GM12875 (cell line): ENCODE results near the gene ACTL9.

ENCODE experiments used
- H3K4me3 ChIP-seq: one replicate; pipeline ENCODE4 v1.5.1; 2011; ENCODE audit warnings: low read depth, low read length, control low read depth
- TF ChIP-seq, protein P1 (sequence below): IDR thresholded peaks from 2 replicates; pipeline ENCODE4 v1.5.1; 2011; ENCODE audit warnings: low read depth, mild to moderate bottlenecking, control low read depth, inconsistent platforms, low read length, moderate library complexity, borderline replicate concordance; ENCODE audit not compliant: insufficient read depth

Gene ACTL9

DNA sequence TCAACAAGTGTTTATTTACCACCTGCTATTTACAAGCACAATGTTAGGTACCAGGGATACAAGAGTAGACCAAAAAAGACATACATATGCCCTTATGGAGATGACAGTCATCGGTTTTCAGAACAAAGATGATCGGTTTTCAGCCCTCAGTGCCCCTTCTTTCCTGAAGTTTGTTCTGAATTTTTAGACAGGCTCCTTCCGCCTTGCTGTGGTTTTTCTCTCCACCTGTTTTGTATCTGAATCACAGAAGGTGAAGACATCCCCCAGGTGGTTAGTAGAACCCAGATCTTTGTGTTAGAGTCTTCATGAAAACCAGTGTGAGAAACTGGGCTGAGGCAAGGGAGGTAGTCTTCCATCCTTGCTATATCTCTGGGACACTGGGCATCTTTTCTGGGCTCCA lies 23.5 kb downstream of the ACTL9 start:
- H3K4me3 ChIP-seq = no peak overlapping the region
- TF ChIP-seq, protein P1, sequence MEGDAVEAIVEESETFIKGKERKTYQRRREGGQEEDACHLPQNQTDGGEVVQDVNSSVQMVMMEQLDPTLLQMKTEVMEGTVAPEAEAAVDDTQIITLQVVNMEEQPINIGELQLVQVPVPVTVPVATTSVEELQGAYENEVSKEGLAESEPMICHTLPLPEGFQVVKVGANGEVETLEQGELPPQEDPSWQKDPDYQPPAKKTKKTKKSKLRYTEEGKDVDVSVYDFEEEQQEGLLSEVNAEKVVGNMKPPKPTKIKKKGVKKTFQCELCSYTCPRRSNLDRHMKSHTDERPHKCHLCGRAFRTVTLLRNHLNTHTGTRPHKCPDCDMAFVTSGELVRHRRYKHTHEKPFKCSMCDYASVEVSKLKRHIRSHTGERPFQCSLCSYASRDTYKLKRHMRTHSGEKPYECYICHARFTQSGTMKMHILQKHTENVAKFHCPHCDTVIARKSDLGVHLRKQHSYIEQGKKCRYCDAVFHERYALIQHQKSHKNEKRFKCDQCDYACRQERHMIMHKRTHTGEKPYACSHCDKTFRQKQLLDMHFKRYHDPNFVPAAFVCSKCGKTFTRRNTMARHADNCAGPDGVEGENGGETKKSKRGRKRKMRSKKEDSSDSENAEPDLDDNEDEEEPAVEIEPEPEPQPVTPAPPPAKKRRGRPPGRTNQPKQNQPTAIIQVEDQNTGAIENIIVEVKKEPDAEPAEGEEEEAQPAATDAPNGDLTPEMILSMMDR = no peak

DNA sequence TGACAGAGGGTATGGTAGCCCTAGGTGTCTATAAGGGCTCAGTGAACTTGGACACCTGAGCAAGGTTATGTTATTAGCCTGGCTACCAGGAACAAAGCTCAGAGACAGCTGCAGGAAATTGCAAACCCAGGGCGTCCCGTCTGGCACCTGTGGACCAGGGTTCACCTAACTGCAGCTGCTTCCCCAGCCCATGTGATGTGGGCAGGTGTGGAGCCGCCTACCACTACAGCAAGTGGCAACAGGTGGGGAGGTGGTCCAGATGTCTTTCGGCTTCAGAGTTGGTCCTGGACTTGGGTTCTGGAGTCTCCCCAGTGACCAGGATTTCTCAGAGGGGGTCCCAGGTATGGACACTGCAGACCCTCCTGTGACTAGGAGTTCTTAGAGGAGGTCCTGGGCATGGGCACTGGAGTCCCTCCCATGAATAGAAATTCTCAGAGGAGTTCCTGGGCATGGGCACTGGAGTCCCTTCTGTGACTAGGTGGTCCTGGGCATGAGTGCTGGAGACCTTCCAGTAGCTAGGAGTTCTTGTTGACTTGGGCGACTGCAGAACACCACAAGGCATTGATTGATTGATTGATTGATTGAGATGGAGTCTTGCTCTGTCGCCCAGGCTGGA lies 25.2 kb downstream of the ACTL9 start:
- TF ChIP-seq, protein P1 = no peak
- H3K4me3 ChIP-seq = no peak overlapping the region

DNA sequence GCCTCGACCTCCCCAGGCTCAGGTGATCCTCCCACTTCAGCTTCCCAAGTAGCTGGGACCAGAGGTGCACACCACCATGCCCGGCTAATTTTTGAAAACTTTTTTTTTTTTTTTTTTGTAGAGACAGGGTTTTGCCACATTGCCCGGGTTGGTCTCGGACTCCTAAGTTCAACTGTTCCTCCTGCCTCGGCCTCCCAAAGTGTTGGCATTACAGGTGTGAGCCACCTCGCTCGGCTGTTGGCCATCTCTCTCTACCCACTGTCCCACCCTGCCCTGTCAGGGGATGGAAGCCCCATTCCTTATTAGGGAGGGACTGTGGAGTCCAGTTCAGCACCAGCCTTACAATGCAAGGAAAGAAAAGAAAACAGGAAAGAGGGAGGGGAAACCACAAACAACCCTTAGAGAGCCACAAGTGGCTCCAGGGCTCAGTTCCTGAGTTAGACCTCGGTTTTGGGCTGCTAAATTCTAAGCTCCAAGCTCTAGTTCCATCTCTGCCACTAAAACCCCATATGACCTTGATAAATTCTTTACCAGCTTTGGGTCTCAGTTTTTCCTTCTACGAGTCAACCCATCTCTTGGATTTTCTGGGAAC lies 31.7 kb downstream of the ACTL9 start:
- H3K4me3 ChIP-seq = no peak overlapping the region
- TF ChIP-seq, protein P1 = no peak

DNA sequence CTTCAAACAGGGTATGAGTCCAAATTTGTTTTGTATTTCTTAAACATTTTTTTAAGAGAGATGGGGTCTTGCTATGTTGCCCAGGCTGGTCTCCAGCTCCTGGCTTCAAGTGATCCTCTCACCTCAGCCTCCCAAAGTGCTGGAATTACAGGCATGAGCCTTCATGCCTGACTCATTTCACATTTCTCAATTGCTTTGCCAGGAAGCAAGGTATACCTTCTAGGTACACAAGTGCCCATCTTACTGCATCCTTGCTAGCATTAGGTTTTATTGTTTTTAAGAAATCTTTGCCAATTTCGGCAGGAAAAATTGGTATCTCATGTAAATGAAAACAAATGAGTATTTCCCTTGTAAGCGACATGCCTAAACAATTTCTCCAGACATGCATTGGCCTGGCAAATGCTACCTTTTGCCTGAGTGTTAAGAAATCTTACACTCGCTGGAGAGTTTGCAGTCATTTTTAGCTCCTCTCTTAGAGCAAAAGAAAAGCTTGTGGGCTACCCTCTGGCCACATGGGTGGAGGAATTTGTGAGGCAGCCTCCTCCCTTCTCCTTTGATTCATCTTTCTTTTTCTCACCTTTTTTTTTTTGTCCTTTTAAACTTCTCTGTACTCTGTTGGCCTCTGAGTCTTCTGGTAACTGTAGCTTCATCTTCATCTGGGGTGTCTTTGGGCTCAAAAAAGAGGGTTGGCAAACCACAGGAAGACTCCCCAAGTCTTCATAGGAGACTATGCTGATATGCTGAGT lies 33.0 kb downstream of the ACTL9 start:
- H3K4me3 ChIP-seq = no peak overlapping the region
- TF ChIP-seq, protein P1 = no peak

DNA sequence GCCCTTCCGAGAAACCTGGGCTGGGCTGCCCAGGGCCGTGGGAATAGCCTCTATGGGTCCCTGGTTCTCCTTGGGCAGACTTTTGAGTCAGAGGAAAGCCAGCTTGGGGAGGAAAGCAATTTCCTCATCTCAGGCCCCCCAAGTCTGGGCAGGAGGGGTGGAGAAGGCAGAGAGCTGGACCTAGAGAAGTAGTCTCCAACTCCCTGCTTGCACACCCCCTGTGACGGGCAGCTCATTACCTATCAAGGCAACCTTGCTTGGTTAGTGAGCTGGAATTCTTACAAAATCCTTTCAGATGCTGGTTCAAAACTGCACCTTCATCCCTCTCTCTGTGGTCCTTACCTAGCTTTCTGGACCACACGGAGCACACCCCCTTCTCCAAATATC lies 33.9 kb downstream of the ACTL9 start:
- TF ChIP-seq, protein P1 = no peak
- no peak overlapping the region for H3K4me3 ChIP-seq

DNA sequence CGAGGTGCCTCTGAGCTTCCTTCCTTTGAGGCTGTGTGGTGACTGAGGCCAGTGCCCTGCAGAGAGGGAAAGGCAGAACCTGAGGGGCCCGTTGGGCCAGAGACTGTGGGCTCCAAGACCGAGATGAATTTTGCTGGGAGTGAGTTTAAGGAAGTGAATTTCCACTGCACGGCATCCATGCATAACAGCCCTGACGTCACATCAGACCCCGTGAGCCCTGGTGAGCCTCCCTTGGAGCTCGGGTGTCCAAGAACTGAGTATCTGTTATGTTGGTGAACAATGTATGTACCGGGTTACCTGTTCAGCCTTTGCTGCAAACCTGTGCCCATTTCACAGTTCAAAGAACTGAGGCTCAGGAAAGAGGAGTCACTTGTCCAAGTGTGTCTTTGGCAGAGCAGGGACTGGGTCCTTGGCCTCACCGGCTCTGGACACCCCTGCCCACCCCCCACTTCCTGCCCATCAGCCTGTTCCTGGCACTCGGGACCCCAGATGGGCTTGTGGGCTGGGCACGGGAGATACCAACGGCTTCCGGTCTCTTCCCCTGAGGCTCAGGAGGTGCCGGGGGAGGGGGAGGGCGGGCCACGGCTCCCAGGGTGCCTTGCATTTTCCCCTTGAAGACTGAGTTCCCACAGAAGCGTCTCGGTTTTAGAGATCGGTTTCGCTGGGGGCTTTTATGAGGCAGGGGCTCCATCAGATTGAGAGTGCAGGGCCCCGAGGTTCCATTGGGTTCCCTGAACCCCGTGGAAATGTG lies 34.5 kb downstream of the ACTL9 start:
- H3K4me3 ChIP-seq = no peak overlapping the region
- TF ChIP-seq, protein P1 = no peak
